Breast epithelium (tissue), 4 donors: ENCODE data around the gene FCGBP. TPM values are rescaled to one million over a fixed set of nuclear protein-coding genes. Genes with fewer than 3 reads are reported as not detected.

Source experiments
- DNase-seq, 2 donors: peaks; one replicate each; pipeline ENCODE4 v3.0.0-alpha.2; 2019; ENCODE audit warnings: low spot score in 2 of 2
- H3K27ac ChIP-seq, 2 donors: fragments of 200-600 bp; sonication (generic) in 1 of 2; one replicate each; pipeline ENCODE4 v1.5.1; 2016 to 2019; ENCODE audit warnings: mild to moderate bottlenecking in 1 of 2
- H3K27me3 ChIP-seq, 2 donors: fragments of 200-600 bp; sonication (generic) in 1 of 2; one replicate each; pipeline versions ENCODE4 v1.5.1 to v1.6.0; 2017 to 2019; ENCODE audit warnings: control low read depth in 1 of 2, mild to moderate bottlenecking in 1 of 2
- H3K36me3 ChIP-seq: fragments of 200-600 bp; one replicate; pipeline ENCODE4 v1.5.1; 2019
- H3K4me1 ChIP-seq, 2 donors: fragments of 200-600 bp; sonication (generic); one replicate each; pipeline ENCODE4 v1.5.1; 2016 to 2019; ENCODE audit warnings: control low read depth in 1 of 2
- H3K4me3 ChIP-seq, 3 donors: fragments of 200-600 bp; sonication (generic); 1 replicate in 2 of 3; 2 replicates in 1 of 3; pipeline ENCODE4 v1.5.1; 2016 to 2019; ENCODE audit warnings: mild to moderate bottlenecking in 3 of 3, moderate library complexity in 2 of 3
- H3K9me3 ChIP-seq, 2 donors: fragments of 200-600 bp; sonication (generic) in 1 of 2; one replicate each; pipeline ENCODE4 v1.5.1; 2016 to 2019; ENCODE audit warnings: control low read depth in 1 of 2
- CTCF ChIP-seq, 3 donors: fragments of 450-650 bp; IDR thresholded peaks; one replicate each; pipeline ENCODE4 v1.5.1; 2016 to 2017; ENCODE audit warnings: antibody characterized with exemption in 3 of 3, mild to moderate bottlenecking in 3 of 3, moderate library complexity in 3 of 3
- POLR2A ChIP-seq: fragments of 450-650 bp; IDR thresholded peaks from one replicate; pipeline ENCODE4 v1.6.1; 2016; ENCODE audit warnings: antibody characterized with exemption, mild to moderate bottlenecking, moderate library complexity
- POLR2AphosphoS5 ChIP-seq, 3 donors: sonication (generic); formaldehyde crosslinking; IDR thresholded peaks; one replicate each; pipeline ENCODE4 v1.6.1; 2017; ENCODE audit warnings: antibody characterized with exemption in 3 of 3
- intact Hi-C: fragments of 100-400 bp; cut with DNase I; formaldehyde crosslinking; loops from one replicate; pipeline ENCODE4 v1.15.1; 2023; ENCODE audit warnings: low total_unique reads
- total RNA-seq, 3 donors: library from RNA; depleted of rRNA; stranded (reverse); fragments of >200 nt; gene quantifications; one replicate each; pipeline ENCODE4 v1.1.0, GENCODE V29; 2016

FCGBP gene
- total RNA-seq, 3 donors from 2014 or later: 25.9 to 77.3 (median 28.2) TPM

DNA sequence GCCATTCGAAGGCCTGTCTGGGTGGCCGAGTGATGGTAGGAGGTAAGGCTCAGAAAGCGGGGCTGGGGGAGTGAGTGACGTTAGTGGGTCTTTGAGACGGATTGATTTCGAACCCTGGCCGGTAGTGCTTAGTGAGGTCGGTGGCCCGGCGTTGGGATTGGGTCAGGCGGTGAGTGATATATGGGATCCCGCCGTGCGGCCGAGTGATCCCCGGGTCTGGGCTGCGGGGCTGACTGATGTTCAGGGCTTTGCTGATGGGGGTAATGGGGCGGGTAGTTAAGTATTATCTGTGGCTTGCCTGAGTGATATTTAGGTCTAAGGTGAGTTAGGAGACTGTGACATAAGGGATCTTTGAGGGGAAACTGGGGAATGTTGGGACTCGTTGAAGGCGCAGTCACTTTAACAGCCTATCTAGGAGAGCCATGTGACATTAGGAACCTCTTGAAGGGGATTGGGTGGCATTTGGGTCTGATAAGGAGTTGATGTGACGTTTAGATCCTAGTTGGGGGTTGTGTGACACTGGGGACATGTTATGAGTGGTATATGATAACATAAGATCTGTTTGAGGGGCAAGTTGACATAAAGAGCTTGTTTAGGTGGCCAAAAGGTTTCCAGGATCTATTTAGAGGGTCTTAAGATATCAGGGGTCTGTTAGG is 37.1 kb upstream of the FCGBP start:
- Histone ChIP-seq H3K9me3 (no peaks in the 10 kb centered on the region), H3K27ac (peak overlapping the region; percentile 95 to 96), H3K4me1 (peaks cover 0 to 9% of the 10 kb centered on the region in 2 donors), H3K4me3 (peak overlapping the region; percentile 85 to 97 (median 87)), H3K27me3 (no peaks in the 10 kb centered on the region), H3K36me3 (peaks cover 9% of the 10 kb centered on the region)
- no peak for DNase-seq
- intact Hi-C loops: loop anchor here (5.0 kb wide), 1 partner anchor 124 kb away; the partner anchor contains the start of gene FBL
- no peak for TF ChIP-seq POLR2AphosphoS5 (IDR thresholded peaks at IDR 0.05)
- no peak for TF ChIP-seq CTCF (IDR thresholded peaks at IDR 0.05)
- TF ChIP-seq POLR2A: no peak

DNA sequence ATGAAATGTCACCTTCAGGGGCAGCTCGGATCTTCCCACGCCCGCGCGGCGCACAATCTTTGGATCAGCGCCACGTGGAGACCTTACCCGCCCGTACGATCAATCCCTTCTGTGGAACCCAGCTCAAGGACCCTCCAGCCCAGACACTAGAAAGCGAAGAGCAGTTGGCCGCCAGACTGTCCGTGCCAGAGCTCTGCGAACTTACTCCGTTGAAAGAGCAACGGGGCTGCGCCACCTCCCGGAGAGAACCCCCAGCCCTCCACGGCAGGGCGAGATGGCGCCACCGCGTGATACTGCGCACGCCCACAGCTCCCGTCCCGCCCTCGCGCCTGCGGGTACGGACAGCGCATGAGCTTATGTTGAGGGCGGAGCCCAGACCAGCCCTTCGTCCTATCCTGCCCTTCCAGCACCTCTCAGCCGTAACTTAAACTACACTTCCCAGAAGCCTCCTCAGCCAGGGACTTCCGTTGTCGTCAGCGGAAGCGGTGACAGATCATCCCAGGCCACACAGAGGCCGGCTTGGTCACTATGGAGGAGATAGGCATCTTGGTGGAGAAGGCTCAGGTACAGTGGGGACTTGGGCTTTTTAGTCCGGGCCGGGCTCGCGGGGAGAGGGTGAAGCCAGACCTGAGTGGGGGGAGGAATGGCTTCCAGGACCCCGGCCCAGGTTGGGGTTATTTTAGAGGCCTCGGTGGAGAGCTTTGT is 36.4 kb upstream of the FCGBP start, which contains the start of gene PSMC4:
Gene PSMC4 (plus strand): TSS at position 491 of the 705 bp plus-strand sequence. CDS start 38 bp downstream, at position 529.
- H3K4me1 ChIP-seq: peaks cover 0 to 9% of the 10 kb centered on the region in 2 donors
- intact Hi-C loops: loop anchor here (5.0 kb wide), 1 partner anchor 124 kb away; the partner anchor contains the start of gene FBL
- H3K4me3 ChIP-seq: peak within 1 kb of the TSS; percentile 85 to 97 (median 87)
- H3K27ac ChIP-seq: peak within 1 kb of the TSS; percentile 95 to 96
- H3K36me3 ChIP-seq: peaks cover 9% of the 10 kb centered on the region
- no peaks in the 10 kb centered on the region for H3K9me3 ChIP-seq
- TF ChIP-seq POLR2A (peak; percentile 60), POLR2AphosphoS5 (IDR thresholded peaks at IDR 0.05) (peak; percentile 93 to 96 (median 94)), CTCF (IDR thresholded peaks at IDR 0.05) (peak; percentile 53 to 77 (median 55))
- DNase-seq: peak; percentile 97 to 98
- H3K27me3 ChIP-seq: no peaks in the 10 kb centered on the region

DNA sequence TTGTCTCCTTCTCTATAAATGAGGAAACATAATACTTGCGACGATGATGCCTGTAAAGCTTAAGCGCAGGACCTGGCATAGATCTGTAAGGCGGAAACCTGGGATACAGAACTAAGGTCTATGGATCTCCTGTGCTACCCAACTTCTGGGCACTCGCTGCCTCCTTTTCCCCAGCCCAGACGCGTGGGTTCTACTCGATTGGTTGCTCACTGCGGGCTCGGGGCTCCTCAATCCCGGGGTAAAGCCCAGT is 35.9 kb upstream of the FCGBP start:
- Histone ChIP-seq H3K4me3 (peak overlapping the region; percentile 85 to 97 (median 87)), H3K9me3 (no peaks in the 10 kb centered on the region), H3K4me1 (peaks cover 0 to 9% of the 10 kb centered on the region in 2 donors), H3K27ac (peak overlapping the region; percentile 95 to 96), H3K27me3 (no peaks in the 10 kb centered on the region), H3K36me3 (peaks cover 9% of the 10 kb centered on the region)
- DNase-seq: no peak
- no peak for TF ChIP-seq POLR2A
- no peak for TF ChIP-seq POLR2AphosphoS5 (IDR thresholded peaks at IDR 0.05)
- TF ChIP-seq CTCF (IDR thresholded peaks at IDR 0.05): no peak
- intact Hi-C loops: loop anchor here (5.0 kb wide), 1 partner anchor 123 kb away; the partner anchor contains the start of gene FBL

DNA sequence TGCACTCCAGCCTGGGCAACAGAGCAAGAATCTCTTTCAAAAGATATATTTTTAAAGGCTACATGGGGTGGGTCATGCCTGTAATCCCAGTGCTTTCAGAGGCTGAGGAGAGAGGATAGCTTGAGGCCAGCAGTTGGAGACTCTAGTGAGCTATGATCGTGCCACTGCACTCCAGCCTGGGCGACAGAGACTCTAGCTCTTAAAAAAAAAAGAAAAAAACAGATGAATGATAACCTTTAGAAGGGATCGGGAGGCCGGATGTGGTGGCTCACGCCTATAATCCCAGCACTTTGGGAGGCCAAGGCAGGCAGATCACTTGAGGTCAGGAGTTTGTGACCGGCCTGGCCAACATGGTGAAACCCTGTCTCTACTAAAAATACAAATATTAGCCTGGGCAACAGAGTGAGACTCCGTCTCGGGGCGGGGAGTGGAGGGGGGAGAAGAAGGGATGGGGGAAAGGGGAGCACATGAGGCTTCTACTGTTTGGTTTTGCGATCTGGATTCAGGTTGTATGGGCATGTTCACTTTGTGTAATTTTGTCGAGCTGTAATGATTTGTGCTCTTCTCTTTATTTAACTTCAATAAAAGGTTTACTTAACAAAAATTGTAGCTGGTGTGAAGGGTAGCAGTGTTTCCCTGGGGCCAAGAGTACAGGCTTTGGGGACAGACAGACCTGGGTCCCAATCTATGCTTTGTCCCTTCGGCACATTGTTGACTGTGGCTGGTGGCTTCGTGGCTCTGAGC is 35.4 kb upstream of the FCGBP start:
- intact Hi-C loops: loop anchor here (5.0 kb wide), 1 partner anchor 123 kb away; the partner anchor contains the start of gene FBL

More for the DNA sequence above, 35.4 kb upstream of the FCGBP start:
- TF ChIP-seq POLR2A: no peak
- no peak for TF ChIP-seq POLR2AphosphoS5 (IDR thresholded peaks at IDR 0.05)
- TF ChIP-seq CTCF (IDR thresholded peaks at IDR 0.05): no peak
- peak overlapping the region; percentile 85 to 97 (median 87) for H3K4me3 ChIP-seq
- peak overlapping the region; percentile 95 to 96 for H3K27ac ChIP-seq
- no peak for DNase-seq
- peaks cover 9% of the 10 kb centered on the region for H3K36me3 ChIP-seq
- H3K4me1 ChIP-seq: peaks cover 0 to 9% of the 10 kb centered on the region in 2 donors
- no peaks in the 10 kb centered on the region for H3K27me3 ChIP-seq
- H3K9me3 ChIP-seq: no peaks in the 10 kb centered on the region
